Mammary epithelial cell (primary cell): ENCODE data around the gene KCNMA1.

Experiments used
- EZH2 ChIP-seq: IDR thresholded peaks from 2 replicates; pipeline ENCODE4 v1.6.1; 2012; ENCODE audit warnings: low read length, inconsistent platforms, borderline replicate concordance
- TF ChIP-seq, protein P1 (sequence below), 2 donors: IDR thresholded peaks in 1 of 2; conservative IDR thresholded peaks in 1 of 2; 2 replicates each; pipeline ENCODE4 v1.5.1; 2011 to 2012; ENCODE audit warnings: inconsistent platforms in 2 of 2, low read length in 2 of 2, mild to moderate bottlenecking in 2 of 2, control low read depth in 1 of 2, low read depth in 1 of 2; ENCODE audit not compliant: insufficient read depth in 1 of 2; ENCODE audit errors: extremely low read depth in 1 of 2

GRCh38 chr10:76990561-76990960 is 647.0 kb downstream of the KCNMA1 start:
- TF ChIP-seq, protein P1, sequence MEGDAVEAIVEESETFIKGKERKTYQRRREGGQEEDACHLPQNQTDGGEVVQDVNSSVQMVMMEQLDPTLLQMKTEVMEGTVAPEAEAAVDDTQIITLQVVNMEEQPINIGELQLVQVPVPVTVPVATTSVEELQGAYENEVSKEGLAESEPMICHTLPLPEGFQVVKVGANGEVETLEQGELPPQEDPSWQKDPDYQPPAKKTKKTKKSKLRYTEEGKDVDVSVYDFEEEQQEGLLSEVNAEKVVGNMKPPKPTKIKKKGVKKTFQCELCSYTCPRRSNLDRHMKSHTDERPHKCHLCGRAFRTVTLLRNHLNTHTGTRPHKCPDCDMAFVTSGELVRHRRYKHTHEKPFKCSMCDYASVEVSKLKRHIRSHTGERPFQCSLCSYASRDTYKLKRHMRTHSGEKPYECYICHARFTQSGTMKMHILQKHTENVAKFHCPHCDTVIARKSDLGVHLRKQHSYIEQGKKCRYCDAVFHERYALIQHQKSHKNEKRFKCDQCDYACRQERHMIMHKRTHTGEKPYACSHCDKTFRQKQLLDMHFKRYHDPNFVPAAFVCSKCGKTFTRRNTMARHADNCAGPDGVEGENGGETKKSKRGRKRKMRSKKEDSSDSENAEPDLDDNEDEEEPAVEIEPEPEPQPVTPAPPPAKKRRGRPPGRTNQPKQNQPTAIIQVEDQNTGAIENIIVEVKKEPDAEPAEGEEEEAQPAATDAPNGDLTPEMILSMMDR (conservative IDR thresholded peaks at IDR 0.05 in 1 of 2, IDR thresholded peaks at IDR 0.05 in 1 of 2; ENCODE audit: extremely low read depth in 1 of 2, insufficient read depth in 1 of 2, low read depth in 1 of 2, low read length in 2 of 2) = no peak
- no peak for TF ChIP-seq EZH2
